ENCODE data around the gene SLC35G6. TPM values are rescaled to one million over a fixed set of nuclear protein-coding genes. Genes with fewer than 3 reads are reported as not detected.

SLC35G6 gene
- total RNA-seq, 3 donors from 2014 or later (not counting 1 experiment from before 2014, with no cell fraction given): not detected

DNA sequence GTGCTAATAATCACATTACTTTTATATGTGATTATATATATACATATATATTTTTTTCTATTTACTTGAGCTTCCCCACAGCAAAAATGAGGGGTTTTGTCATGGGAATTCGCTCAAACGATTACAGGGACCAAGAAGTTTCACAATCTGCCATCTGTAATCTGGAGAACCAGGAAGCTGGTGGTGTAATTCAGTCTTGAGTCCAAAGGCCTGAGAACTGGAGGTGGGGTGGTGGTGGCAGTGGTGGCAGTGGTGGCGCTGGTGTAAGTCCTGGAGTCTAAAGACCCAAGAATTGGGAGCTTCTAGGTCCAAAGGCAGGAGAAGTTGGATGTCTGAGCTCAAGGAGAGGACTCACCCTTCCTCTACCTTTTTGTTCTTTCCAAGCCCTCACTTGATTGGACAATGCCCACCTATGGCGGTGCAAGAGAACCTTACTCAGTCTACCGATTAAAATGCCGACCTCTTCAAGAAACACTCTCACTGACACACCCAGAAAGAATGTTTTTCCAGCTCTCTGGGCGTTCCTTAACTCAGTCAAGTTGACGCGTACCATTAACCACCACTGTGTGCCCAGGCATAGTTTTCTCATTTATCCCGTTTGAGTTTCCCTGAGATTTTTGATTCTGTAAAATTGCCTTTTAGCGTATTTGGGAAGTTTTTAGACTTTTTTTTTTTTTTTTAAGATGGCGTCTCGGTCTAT lies 34.8 kb downstream of the SLC35G6 start:
- Mint-ChIP-seq H3K27me3 (ENCODE audit: low read depth in 2 of 2) (no peaks in the 10 kb centered on the region), H3K4me3 (no peak overlapping the region), H3K9me3 (no peaks in the 10 kb centered on the region), H3K4me1 (peaks cover 0 to 11% of the 10 kb centered on the region in 2 donors), H3K27ac (no peak overlapping the region), H3K36me3 (no peaks in the 10 kb centered on the region)
- H3K4me1 ChIP-seq (ENCODE audit: control insufficient read depth, insufficient read depth, low read length): no peaks in the 10 kb centered on the region
- no peak for ATAC-seq
- DNase-seq: no peak
- TF ChIP-seq, protein P1, sequence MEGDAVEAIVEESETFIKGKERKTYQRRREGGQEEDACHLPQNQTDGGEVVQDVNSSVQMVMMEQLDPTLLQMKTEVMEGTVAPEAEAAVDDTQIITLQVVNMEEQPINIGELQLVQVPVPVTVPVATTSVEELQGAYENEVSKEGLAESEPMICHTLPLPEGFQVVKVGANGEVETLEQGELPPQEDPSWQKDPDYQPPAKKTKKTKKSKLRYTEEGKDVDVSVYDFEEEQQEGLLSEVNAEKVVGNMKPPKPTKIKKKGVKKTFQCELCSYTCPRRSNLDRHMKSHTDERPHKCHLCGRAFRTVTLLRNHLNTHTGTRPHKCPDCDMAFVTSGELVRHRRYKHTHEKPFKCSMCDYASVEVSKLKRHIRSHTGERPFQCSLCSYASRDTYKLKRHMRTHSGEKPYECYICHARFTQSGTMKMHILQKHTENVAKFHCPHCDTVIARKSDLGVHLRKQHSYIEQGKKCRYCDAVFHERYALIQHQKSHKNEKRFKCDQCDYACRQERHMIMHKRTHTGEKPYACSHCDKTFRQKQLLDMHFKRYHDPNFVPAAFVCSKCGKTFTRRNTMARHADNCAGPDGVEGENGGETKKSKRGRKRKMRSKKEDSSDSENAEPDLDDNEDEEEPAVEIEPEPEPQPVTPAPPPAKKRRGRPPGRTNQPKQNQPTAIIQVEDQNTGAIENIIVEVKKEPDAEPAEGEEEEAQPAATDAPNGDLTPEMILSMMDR (IDR thresholded peaks at IDR 0.05): no peak
- H3K36me3 ChIP-seq (ENCODE audit: control insufficient read depth, insufficient read depth, low read length): peaks cover 35% of the 10 kb centered on the region
- H3K9me3 ChIP-seq (ENCODE audit: control insufficient read depth, insufficient read depth, low read length): no peaks in the 10 kb centered on the region
- no peak overlapping the region for H3K4me3 ChIP-seq (ENCODE audit: low read length)
- 87% methylated on average over 13 of the region's 13 CpGs for WGBS (ENCODE audit: insufficient coverage)
- intact Hi-C loops (cut with micrococcal nuclease): loop anchor here (2.0 to 10.0 kb wide), 2 partner anchors 73 to 169 kb away; partner anchors contain the start of genes TP53 and WRAP53
- H3K27me3 ChIP-seq (ENCODE audit: control insufficient read depth, insufficient read depth, low read length): no peaks in the 10 kb centered on the region
- H3K27ac ChIP-seq (ENCODE audit: low read length): no peak overlapping the region

DNA sequence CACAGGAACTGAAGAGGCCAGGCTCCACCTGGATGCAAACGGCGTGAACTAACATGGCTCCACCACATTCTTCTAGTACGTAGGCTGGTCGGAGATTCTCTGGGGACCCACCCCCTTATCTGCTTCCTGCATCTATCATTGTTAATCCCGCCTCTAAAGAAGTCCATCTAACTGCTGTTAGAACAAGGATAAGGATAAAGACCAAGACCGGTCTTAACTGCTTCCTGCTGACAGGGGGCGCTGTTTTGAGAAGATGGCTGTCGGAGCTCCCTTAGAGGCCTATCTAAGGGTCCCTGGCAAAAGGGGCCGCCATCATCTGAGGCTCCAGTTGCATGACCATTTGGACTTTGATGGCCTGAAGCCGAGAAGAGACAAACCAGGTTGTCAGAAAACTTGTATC lies 41.8 kb downstream of the SLC35G6 start:
- DNase-seq: peak in 1 of 2 donors; percentile 78

DNA sequence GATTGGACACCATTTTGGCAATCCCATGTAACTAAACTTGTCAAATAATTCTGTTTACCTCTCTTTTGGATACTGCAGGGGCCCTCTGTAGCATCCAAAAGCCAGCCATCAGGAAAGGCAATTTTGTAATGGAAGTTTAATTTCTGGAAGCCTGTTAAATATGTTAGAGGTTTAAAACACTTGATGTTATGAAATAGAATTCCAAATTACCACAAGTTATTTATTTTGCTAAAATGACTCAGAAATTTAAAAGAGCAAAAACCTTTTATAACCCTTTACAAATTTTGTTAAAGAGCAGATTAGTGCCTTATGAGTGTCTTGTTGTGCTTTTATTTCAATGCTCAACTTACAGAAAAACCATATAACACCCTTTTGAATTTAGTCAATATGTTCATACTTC lies 47.6 kb downstream of the SLC35G6 start:
- Mint-ChIP-seq H3K36me3 (peaks cover 9% of the 10 kb centered on the region), H3K27ac (no peak overlapping the region), H3K4me3 (no peak overlapping the region), H3K27me3 (ENCODE audit: low read depth in 2 of 2) (no peaks in the 10 kb centered on the region), H3K4me1 (no peaks in the 10 kb centered on the region), H3K9me3 (peaks cover 2 to 3% of the 10 kb centered on the region in 2 donors)
- intact Hi-C loops (cut with micrococcal nuclease): no loop called here
- ATAC-seq: no peak
- Histone ChIP-seq H3K27ac (ENCODE audit: low read length) (no peak overlapping the region), H3K4me3 (ENCODE audit: low read length) (no peak overlapping the region), H3K9me3 (ENCODE audit: control insufficient read depth, insufficient read depth, low read length) (peaks cover 12% of the 10 kb centered on the region), H3K36me3 (ENCODE audit: control insufficient read depth, insufficient read depth, low read length) (no peaks in the 10 kb centered on the region), H3K4me1 (ENCODE audit: control insufficient read depth, insufficient read depth, low read length) (no peaks in the 10 kb centered on the region), H3K27me3 (ENCODE audit: control insufficient read depth, insufficient read depth, low read length) (no peaks in the 10 kb centered on the region)
- TF ChIP-seq, protein P1 (IDR thresholded peaks at IDR 0.05): no peak
- no peak for DNase-seq

More for the DNA sequence above, 41.8 kb downstream of the SLC35G6 start:
- Histone ChIP-seq H3K4me3 (ENCODE audit: low read length) (no peak overlapping the region), H3K4me1 (ENCODE audit: control insufficient read depth, insufficient read depth, low read length) (no peaks in the 10 kb centered on the region), H3K9me3 (ENCODE audit: control insufficient read depth, insufficient read depth, low read length) (peaks cover 2% of the 10 kb centered on the region), H3K27me3 (ENCODE audit: control insufficient read depth, insufficient read depth, low read length) (no peaks in the 10 kb centered on the region), H3K27ac (ENCODE audit: low read length) (no peak overlapping the region), H3K36me3 (ENCODE audit: control insufficient read depth, insufficient read depth, low read length) (no peaks in the 10 kb centered on the region)
- no peaks in the 10 kb centered on the region for H3K9me3 Mint-ChIP-seq
- no peaks in the 10 kb centered on the region for H3K36me3 Mint-ChIP-seq
- 58% methylated on average over 10 of the region's 10 CpGs for WGBS (ENCODE audit: insufficient coverage)
- no peak overlapping the region for H3K4me3 Mint-ChIP-seq
- TF ChIP-seq, protein P1 (IDR thresholded peaks at IDR 0.05): peak; percentile 56
- intact Hi-C loops (cut with micrococcal nuclease): loop anchor here (2.0 kb wide), 1 partner anchor 38 kb away; the partner anchor contains the start of gene SENP3
- H3K4me1 Mint-ChIP-seq: peaks cover 0 to 6% of the 10 kb centered on the region in 2 donors
- H3K27me3 Mint-ChIP-seq (ENCODE audit: low read depth in 2 of 2): no peaks in the 10 kb centered on the region
- no peak overlapping the region for H3K27ac Mint-ChIP-seq
- ATAC-seq: peak in 2 of 3 donors; percentile 56 to 65
